HG03175 (cell line): ENCODE results near the gene ST3GAL5.
"Not testable (repeated sequence)": the region's sequence is repeated elsewhere in the genome, so short reads cannot be mapped to it uniquely, and the experiment has no call there.

ENCODE experiments used
- ATAC-seq: cut with Tn5 transposase; IDR thresholded peaks from one replicate; pipeline ENCODE4 v1.9.1; 2021; ENCODE audit warnings: mild to moderate bottlenecking, moderate library complexity; ENCODE audit not compliant: unreplicated experiment

Gene ST3GAL5

DNA sequence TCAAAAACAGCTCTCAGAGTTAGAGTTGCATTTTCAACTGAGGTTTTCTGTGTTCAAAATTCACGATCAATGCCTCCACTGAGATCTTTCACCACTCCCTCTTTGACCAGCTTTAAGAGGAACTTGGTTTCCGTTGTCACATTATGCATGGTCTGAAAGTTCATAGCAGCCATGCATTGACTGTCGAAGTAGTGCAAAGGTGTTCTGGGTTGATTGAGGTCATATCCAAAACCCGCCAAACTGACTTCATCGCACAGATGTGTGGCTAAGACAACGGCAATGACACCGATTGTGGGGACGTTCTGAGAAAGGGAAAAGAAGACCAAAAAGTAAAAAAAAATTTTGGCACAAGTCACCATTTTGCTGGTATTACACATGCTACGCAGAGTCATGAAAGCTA lies 48.7 kb downstream of the ST3GAL5 start:
- no peak for ATAC-seq

DNA sequence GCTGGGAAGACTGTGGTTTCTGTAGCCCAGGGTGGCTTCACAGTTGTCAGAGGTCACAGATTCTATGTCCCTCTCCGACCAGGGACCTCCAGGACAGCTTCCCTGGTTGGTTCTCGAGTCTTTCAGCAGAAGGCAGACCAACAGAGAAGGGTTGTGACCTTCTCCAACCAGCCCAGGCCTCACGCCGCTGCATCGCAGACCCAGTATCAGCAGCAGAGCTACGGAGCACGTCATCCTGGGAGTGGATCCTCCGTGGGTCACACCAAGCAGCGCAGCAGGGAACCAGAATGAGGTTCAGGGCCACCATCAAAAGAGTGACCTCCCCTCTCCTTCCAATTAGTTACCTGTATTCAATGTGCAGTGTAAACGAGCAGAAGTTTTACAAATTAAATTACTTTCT lies 49.3 kb downstream of the ST3GAL5 start:
- ATAC-seq, result no peak

GRCh38 chr2:85838641-85839040 lies 50.1 kb downstream of the ST3GAL5 start:
- no peak for ATAC-seq

GRCh38 chr2:85838181-85838580 lies 50.6 kb downstream of the ST3GAL5 start:
- no peak for ATAC-seq

- no peak for ATAC-seq
Observed at GRCh38 chr2:85834466-85834865, 54.3 kb downstream of the ST3GAL5 start.

DNA sequence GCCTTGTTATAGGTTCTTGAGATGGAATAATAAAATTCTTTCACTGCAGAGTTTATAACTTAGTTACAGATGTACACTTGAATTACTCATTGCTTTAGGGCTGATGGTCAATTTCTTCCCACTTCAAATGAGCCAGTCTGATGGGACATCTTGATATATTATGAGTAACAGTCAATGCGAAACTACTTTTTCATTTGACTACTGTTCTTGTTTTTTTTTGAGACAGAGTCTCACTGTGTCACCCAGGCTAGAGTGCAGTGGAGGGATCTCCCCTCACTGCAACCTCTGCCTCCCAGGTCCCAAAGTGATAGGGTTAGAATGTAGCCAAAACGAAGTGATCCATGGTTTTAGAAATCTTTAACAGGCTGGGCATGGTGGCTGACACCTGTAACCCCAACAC lies 57.1 kb downstream of the ST3GAL5 start:
- no peak for ATAC-seq

DNA sequence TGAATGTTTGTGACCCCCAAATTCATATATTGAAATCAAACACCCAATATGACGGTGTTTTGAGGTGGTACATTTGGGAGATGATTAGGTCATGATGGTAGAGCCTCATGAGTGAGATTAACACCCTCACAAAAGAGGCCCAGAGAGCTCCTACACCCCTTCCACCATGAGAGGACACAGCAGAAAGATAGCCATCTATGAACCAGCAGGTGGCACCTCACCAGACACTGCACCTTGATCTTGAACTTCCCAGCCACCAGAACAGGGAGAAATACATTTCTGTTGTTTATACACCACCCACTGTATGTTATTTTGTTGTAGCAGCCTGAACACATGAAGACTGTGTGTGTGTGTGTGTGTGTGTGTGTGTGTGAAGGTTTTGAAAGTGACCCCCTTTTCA lies 58.1 kb downstream of the ST3GAL5 start:
- no peak for ATAC-seq

- ATAC-seq, result not testable (repeated sequence)
Observed at GRCh38 chr2:85829394-85829793, 59.4 kb downstream of the ST3GAL5 start.

- ATAC-seq, result no peak
Observed at GRCh38 chr2:85828725-85829124, 60.1 kb downstream of the ST3GAL5 start.

- ATAC-seq, result no peak
Observed at GRCh38 chr2:85827879-85828569, 60.8 kb downstream of the ST3GAL5 start.

DNA sequence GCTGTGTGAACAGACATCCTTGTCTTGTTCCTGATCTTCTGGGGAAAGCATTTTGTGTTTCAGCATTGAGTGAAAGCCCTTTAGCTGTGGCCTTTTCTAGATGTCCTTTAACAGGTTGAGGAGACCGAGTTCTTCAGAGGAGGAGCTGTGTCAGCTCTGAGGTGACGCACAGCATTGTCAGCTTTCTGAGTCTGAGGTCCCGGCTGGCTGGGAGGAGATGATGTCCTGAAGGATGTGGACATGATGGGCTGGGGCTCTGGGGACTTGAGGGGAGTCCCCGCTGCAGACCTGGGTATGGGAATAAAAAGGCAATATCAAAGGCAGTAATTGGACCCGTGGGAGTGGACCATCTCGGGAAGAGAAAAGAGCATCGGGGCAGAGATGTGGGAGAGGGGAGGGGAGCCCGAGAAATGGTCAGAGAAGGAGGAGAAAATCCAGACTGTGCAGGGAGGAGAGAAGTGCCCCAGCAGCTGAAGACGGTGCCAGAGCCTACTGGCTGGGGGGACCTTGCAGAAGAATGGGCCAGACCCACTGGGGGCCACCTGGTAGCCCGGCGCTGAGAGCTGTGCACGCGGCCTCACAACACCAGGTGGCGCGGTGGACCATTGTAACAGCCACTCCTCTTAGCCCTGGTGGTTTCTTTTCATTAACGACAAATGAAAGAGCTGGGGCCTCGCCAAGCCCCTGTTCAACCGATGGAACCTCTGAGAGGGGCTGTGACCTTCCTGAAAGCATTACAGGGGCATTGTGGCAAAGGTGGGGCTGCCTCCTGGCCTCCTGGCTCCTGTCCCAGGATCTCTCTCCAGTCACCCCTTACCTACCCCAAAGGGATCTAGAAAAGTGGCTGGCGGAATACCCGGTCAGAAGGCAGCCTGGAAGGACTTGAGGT lies 61.6 kb downstream of the ST3GAL5 start:
- peak; percentile 79 for ATAC-seq

- no peak for ATAC-seq
Observed at GRCh38 chr2:85823951-85824350, 64.8 kb downstream of the ST3GAL5 start.

- no peak for ATAC-seq
Observed at GRCh38 chr2:85822766-85823165, 66.0 kb downstream of the ST3GAL5 start.

DNA sequence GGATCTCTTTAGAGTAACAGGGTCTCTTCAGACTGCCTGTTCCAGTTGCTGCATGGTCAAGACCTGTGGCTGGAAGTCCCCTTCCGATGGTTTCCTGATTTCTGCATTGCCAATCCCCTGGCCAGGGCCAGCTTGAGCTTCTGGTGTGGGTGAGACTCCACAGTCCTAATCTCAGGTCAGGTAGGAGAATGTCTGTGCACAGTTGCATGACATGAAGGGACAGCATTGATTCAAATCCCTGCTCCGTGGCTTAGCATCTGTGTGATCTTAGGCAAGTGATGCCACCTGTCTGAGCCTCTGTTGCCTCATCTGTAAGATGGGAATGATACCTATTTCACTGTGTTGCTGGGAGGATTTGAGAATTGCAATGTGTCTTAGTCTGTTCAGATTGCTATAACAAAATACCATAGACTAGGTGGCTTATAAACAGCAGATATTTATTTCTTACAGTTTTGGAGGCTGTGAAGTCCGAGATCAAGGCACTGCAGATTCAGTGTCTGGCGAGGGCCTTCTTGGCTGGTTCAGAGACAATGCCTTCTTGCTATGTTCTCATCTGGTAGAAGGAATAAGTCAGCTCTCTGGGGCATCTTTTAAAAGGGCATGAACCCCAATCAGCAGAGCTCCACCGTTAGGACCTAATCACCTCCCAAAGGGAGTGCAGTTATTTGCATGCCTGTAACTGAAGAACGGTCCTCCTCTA lies 68.8 kb downstream of the ST3GAL5 start:
- ATAC-seq, result no peak

DNA sequence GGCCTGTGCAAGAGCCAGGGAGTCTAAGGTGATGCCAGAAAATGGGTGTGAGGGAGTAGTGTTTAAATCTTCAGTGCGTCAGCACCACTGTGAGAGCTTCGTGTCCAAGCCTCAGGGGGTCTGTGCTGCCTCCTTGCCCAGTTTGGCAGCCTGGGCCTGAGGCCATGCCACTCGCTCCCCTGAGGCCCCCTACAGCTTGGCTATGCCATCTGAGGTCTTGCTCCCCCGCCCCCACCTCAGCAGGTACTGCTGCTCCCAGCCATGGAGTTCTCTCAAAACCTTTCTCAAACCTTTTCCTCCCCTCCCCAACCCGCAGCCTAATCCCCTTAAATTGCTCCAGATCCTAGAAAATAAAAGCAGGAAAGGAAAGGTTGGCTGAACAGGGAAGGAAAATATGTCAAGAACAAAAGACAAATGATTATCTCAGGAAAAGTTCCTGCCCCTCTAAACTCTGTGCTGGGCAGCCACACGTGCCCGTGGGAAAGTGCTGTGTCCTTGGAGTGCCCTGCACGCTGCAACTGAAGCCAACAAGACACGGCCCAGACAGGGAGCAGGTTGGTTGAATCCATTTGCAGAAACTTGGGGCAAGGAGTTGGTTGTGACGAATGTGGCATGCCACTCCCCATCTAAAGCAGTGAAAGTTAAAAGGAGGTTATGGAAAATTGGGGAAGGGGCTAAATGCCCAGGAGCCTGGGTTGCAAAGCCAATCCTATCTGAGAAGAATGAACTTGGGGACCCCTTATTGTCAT lies 73.8 kb downstream of the ST3GAL5 start:
- ATAC-seq, result no peak

DNA sequence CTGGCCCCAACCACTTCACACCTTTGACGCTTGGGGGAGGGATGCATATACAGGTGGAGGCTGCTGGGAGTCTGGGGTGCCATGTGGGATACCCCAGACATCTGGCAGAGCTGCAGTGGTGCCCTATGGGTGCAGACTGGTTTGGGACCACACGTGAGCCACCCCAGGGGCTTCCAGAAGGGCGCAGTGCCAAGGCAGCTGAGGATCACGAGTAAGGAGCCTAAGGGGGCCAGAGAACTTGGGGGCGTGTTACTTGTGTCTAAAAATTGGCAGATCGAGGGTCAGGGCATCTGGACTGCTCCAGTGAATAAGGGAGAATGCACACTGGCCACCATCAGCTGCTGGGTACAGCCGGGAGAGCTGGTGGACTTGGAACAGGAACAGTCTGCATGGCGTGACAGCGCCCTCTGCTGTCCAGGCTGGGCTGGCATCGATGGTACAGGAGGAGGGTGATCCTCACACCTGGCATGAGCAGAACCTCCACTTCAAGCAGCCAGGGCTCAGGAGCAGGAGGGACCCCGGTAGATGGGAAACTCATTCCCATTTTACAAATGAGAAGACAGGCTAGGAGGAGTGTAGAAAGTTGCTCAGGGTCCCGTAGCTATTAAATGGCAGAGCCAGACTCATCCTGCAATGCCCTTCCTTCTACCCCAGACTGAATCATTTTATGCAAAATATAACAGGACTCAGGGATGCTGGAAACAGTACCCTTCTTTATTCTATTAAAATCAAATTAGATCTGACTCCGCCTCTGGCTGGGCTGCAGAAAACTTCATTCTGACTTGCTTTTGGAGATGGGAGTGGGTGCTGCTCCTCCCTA lies 74.6 kb downstream of the ST3GAL5 start:
- ATAC-seq, result no peak

DNA sequence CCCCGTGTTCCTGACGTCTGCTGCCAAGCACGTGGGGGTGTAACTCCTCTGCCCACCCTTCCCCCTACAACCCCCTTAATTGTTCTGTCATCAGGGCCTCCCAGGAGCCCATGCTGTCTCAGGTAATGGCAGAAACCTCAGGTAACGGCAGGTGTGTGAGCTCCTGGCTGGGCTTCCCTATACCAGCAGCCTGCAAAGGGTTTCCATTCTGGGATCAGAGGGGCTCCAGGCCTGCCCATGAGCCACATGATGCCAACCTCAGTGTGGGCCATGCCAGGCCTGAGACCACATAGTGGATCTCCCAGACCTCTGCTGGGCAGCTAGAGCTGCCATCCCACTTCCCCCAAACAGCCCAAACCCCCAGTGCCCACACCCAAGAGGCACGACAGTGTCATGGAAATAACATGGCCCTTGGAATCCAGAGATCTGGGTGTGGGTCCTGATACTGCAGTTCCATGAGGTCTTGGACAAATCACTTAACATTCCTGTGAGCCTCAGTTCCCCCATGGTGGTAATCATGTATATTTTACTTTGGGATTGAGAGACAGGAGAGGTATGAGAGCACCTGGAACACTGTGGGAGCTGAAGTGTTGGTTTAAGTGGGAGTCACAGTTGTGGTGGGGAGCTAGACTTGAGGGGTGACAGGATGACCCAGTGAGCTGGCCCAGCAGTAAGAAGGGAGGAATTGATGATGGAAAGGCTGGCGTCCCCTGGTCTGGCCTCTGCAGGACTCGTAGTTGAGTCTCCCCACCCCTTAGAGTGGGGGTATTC lies 75.4 kb downstream of the ST3GAL5 start:
- no peak for ATAC-seq

GRCh38 chr2:85812094-85812735 lies 76.6 kb downstream of the ST3GAL5 start:
- no peak for ATAC-seq
